Activated CD4-positive, alpha-beta T cell treated with anti-CD3 and anti-CD28 coated beads, Interleukin-10, Interleukin-2, amounts not matched to agents 100 ng/mL and 50 ng/mL, durations not matched to agents 16 hours and 8 hours (primary cell): ENCODE data around the gene TSPY2.
"Not testable (repeated sequence)": the region's sequence is repeated elsewhere in the genome, so short reads cannot be mapped to it uniquely, and the experiment has no call there.

ENCODE experiments used
- DNase-seq: peaks from one replicate; pipeline ENCODE4 v3.0.0-alpha.2; 2020

TSPY2 gene, protein sequence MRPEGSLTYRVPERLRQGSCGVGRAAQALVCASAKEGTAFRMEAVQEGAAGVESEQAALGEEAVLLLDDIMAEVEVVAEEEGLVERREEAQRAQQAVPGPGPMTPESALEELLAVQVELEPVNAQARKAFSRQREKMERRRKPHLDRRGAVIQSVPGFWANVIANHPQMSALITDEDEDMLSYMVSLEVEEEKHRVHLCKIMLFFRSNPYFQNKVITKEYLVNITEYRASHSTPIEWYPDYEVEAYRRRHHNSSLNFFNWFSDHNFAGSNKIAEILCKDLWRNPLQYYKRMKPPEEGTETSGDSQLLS

GRCh38 chrY:6245923-6246322, at the start of gene TSPY2:
Gene TSPY2, plus strand, starts transcription at chrY:6246223. Its CDS starts 46 bp downstream, at chrY:6246269.
- not testable (repeated sequence) for DNase-seq

DNA sequence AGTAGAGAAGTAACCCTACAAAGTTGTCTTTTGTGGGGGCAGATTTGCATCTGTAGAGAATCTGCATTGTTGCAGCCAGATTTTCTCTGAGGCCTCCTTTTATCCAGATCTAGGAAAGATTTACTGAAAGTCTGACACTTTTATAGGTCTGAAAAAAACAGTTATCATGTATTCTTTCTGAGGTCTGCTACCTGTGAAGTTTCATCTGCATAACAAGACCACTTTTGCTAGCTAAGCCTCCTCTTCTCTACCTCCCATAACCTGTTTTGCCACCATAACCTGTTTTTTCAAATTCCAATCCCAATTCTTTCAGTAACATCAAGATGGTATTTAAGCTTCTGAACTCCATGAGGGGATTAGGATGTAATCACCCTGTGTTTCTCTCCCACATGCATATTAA, 36.5 kb upstream of the TSPY2 start:
- not testable (repeated sequence) for DNase-seq

- not testable (repeated sequence) for DNase-seq
Observed at GRCh38 chrY:6217045-6217444, 29.0 kb upstream of the TSPY2 start.

DNA sequence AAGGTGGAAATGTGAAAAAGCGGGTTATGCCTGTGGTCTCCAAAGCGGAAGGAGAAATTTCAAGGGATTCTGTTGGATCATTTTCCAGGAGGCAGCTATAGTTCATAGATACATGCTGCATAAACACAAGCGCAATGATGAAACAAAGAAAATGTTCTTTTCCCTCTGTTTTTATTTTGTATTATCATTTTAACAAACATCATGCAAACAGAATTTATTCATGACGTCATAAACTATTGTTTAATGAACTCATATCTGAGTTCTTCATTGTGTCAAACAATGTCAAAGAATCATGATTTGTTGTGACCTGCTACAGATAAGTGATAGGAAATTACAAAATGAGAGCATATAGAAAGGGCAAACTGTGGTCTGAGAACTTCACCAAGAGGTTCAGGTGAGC, 23.8 kb downstream of the TSPY2 start:
- not testable (repeated sequence) for DNase-seq
